Activated CD4-positive, alpha-beta T cell treated with anti-CD3 and anti-CD28 coated beads, Interleukin-2, amount 10 ng/mL, durations not matched to agents 7 days and 5 days (primary cell): ENCODE results near the gene FBXO15. TPM values are rescaled to one million over a fixed set of nuclear protein-coding genes. Genes with fewer than 3 reads are reported as not detected.

Source experiments
- CTCF ChIA-PET: fragments of 350-600 bp; sonication (Branson Sonifier 250); formaldehyde crosslinking; loops from one replicate; lab custom pipeline; 2021; ENCODE audit warnings: antibody characterized with exemption; lab: Charles Lee
- POLR2A ChIA-PET: fragments of 350-600 bp; sonication (Branson Sonifier 250); formaldehyde crosslinking; loops from one replicate; lab custom pipeline; 2021; ENCODE audit warnings: antibody characterized with exemption; lab: Charles Lee
- DNase-seq: peaks from one replicate; pipeline ENCODE4 v3.0.0-alpha.2; 2020
- H3K27ac Mint-ChIP-seq: one replicate; pipeline ENCODE4 v1.8.0; 2021; ENCODE audit warnings: mild to moderate bottlenecking, moderate library complexity, mixed read lengths
- H3K27me3 Mint-ChIP-seq: one replicate; pipeline ENCODE4 v1.8.0; 2021; ENCODE audit warnings: mixed read lengths
- H3K36me3 Mint-ChIP-seq: one replicate; pipeline ENCODE4 v1.8.0; 2021; ENCODE audit warnings: low read depth, mixed read lengths
- H3K4me1 Mint-ChIP-seq: one replicate; pipeline ENCODE4 v1.8.0; 2021; ENCODE audit warnings: mixed read lengths
- H3K4me3 Mint-ChIP-seq: one replicate; pipeline ENCODE4 v1.8.0; 2021; ENCODE audit warnings: mild to moderate bottlenecking, moderate library complexity, mixed read lengths
- H3K9me3 Mint-ChIP-seq: one replicate; pipeline ENCODE4 v1.8.0; 2021; ENCODE audit warnings: mixed read lengths
- total RNA-seq, 2 experiments: library from RNA; stranded (reverse); gene quantifications; one replicate each; pipeline ENCODE4 v1.2.3, GENCODE V29; 2021

The FBXO15 gene, protein sequence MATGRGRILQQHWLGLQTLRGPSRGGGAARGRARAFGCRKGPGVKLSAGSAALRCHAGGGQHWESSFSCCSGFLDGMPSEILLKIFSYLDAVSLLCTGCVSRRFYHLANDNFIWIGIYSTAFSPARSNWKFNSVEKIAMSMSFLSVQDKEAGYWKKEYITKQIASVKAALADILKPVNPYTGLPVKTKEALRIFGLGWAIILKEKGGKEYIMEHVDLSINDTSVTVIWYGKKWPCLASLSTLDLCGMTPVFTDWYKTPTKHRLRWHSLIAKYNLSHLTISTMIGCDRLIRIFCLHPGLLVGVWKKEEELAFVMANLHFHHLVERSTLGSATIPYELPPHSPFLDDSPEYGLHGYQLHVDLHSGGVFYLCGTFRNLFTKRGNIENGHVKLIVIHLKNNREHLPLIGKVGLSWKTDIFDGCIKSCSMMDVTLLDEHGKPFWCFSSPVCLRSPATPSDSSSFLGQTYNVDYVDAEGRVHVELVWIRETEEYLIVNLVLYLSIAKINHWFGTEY
- under 1 TPM; 0.54 to 0.89 TPM for total RNA-seq

DNA sequence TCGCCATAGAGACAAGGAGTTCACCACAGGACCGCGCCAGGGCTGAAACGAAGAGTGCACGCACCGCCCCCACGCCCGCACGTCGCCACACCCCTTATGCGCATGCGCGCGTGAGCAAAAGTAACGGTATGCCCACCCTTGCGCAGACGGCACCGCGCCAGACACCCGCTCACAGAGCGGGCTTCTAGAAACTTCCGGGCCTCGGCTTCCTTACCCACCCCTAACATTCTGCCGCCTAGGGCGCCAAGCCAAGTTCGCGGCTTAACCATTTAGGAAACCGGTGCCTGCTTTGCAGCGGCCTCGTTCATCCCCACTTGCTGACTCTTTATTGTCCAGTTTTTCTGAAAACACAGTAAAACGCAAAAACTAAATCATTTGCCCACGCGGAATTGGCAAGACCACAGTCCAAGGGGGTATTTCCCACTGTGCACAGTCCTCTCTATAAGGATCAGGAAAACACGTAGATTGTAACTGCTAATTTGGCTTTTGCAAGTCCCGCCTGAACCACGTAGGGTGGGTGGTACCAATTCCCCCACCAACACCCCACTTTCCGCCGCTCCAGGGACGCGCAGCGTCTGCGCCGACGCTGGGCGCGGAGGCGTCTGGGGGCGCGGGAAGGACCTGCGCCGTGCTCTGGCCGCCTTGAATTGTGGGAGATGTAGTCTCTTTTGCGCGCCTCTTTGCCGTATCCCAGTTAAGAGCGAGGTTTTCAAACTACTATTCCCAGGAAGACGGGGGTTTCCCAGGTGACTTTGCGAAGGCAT is at the start of gene FBXO15, which contains the start of gene TIMM21:
TSS of gene FBXO15 (minus strand) at position 56 of the 764 bp plus-strand sequence. CDS start at position 7, 49 bp downstream.
TSS of gene TIMM21 (plus strand) at position 745 of the 764 bp plus-strand sequence. CDS start 286 bp downstream, outside the sequence.
- peaks cover 53% of the 10 kb centered on the region for H3K4me1 Mint-ChIP-seq
- peak; percentile 96 for DNase-seq

DNA sequence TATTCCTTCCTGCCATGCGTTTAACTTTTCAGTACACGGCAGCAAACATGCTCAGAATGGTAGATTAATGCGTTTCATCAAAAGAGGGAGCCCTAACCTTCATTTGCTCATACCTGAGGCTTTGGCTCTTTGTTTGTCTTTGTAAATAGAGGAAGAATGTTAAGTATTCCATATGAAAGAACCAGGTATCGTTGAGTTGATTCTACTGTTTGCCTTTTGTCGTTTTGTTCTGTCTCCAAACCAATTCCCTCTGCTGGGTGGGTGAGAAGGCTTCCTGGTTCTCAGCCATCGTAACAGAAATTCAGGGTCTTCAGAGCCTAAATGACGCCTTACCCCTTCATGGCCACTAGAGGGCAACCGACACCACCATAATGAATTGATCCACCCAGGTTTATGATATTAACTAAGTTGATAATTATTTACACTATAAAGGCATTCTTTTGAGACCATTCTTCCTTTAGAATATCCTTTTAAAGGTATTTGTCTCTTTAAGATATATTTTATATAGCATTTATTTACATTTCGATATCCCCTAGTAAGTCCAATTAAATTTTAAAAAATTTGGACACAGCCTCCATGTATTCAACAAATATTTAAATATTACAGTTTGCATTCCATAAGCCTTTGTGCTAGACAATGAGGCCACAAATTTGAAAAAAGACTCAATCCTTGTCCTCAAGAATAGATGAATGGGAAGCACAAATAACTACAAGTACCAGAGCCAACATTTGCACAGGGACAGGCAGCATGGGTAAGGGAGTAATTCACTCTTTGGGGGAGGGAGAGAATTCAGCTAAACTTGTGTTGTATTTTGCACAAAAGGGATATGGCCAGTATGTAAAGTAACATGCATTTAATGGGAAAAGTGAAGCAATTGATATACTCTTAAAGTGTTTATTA is 48.8 kb upstream of the FBXO15 start:
- Mint-ChIP-seq H3K4me3 (peak overlapping the region; percentile 60), H3K9me3 (no peaks in the 10 kb centered on the region), H3K27ac (peak overlapping the region; percentile 78), H3K4me1 (peaks cover 7% of the 10 kb centered on the region), H3K36me3 (no peaks in the 10 kb centered on the region), H3K27me3 (peaks cover 7% of the 10 kb centered on the region)
- ChIA-PET POLR2A (no interaction called here), CTCF (interaction anchor here (0.6 kb wide), 1 partner anchor 18 kb away, joined by 4 read pairs; no protein-coding TSS in a partner anchor)
- peak; percentile 54 for DNase-seq

More for the DNA sequence above, at the start of gene FBXO15, which contains the start of gene TIMM21:
- no peaks in the 10 kb centered on the region for H3K27me3 Mint-ChIP-seq
- peak within 1 kb of the TSS; percentile 96 for H3K4me3 Mint-ChIP-seq
- CTCF ChIA-PET, result no interaction called here
- H3K9me3 Mint-ChIP-seq, result no peaks in the 10 kb centered on the region
- peaks cover 13% of the 10 kb centered on the region for H3K36me3 Mint-ChIP-seq
- H3K27ac Mint-ChIP-seq, result peak within 1 kb of the TSS; percentile 99
- POLR2A ChIA-PET, result interaction anchor here (0.7 kb wide), 1 partner anchor 923 kb away, joined by 4 read pairs; no protein-coding TSS in a partner anchor

DNA sequence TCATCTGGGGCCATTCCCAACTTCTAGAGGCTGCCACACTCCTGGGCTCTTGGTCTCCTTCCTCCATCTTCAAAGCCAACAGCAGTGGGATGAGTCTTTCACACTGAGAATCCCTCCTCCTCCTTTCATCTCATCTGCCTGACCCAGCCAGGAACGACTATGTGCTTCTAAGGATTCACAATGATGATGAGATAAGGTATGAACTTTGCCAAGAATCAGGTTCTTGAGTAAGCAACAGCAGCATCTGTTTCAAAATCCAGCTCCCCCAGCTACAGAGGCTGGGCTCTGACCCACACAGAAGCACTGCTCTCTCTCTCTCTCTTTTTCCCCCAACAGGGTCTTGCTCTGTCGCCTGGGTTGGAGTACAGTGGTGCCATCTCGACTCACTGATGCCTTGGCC is 47.1 kb upstream of the FBXO15 start:
- Mint-ChIP-seq H3K27me3 (peaks cover 9% of the 10 kb centered on the region), H3K27ac (no peak overlapping the region), H3K4me3 (no peak overlapping the region), H3K9me3 (no peaks in the 10 kb centered on the region), H3K4me1 (peaks cover 7% of the 10 kb centered on the region), H3K36me3 (no peaks in the 10 kb centered on the region)
- no peak for DNase-seq
- POLR2A ChIA-PET, result no interaction called here
- CTCF ChIA-PET, result interaction anchor here (0.5 to 0.6 kb wide), 2 partner anchors 357 to 1348 kb away, joined by 3 read pairs; no protein-coding TSS in a partner anchor

DNA sequence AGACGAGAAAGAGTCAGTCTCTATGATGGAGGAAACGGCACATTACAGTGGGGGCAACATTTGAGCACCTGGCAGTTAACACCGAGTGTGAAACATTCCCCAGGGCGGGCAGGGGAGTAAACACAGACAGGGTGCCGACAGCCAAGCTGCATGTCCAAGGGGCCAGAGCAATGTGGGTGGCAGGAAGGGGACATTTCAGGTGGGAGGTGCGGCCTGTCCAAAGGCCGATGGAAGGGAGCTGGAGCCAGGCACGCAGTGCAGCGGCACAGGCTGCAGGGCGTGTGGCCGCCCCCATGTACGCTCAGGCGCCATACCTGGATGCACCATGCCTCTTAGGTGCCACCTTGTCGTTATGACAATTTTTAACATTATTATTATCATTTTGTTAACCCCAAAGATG is 43.9 kb upstream of the FBXO15 start:
- CTCF ChIA-PET, result interaction anchor here (1.8 kb wide), 1 partner anchor 8 kb away, joined by 5 read pairs; no protein-coding TSS in a partner anchor
- no peak overlapping the region for H3K27ac Mint-ChIP-seq
- H3K36me3 Mint-ChIP-seq, result no peaks in the 10 kb centered on the region
- H3K9me3 Mint-ChIP-seq, result no peaks in the 10 kb centered on the region
- H3K27me3 Mint-ChIP-seq, result peaks cover 13% of the 10 kb centered on the region
- H3K4me1 Mint-ChIP-seq, result peaks cover 7% of the 10 kb centered on the region
- POLR2A ChIA-PET, result no interaction called here
- no peak overlapping the region for H3K4me3 Mint-ChIP-seq
- no peak for DNase-seq

DNA sequence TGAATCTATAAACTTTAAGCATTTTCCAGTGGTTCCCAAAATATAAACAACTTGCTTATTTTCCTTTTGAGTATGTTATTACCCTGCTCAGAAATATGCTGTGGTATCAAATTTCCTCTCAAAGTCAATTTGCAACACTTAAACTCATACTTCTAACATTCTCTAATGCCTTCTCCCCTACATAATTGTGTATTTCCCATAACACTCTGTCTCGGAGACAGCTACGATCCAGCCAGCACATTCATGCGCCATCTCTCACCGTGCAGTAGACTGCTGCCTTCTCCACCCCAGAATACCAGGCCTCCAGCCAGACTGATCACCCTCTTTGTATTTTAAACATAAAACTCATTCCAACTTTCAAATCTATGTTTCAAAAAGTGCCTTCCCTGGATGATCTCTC is 42.5 kb upstream of the FBXO15 start:
- Mint-ChIP-seq H3K36me3 (no peaks in the 10 kb centered on the region), H3K27ac (no peak overlapping the region), H3K4me1 (no peaks in the 10 kb centered on the region), H3K9me3 (no peaks in the 10 kb centered on the region), H3K27me3 (peaks cover 17% of the 10 kb centered on the region), H3K4me3 (no peak overlapping the region)
- ChIA-PET CTCF (interaction anchor here (2.0 kb wide), 1 partner anchor 152 kb away, joined by 6 read pairs; no protein-coding TSS in a partner anchor), POLR2A (no interaction called here)
- no peak for DNase-seq

DNA sequence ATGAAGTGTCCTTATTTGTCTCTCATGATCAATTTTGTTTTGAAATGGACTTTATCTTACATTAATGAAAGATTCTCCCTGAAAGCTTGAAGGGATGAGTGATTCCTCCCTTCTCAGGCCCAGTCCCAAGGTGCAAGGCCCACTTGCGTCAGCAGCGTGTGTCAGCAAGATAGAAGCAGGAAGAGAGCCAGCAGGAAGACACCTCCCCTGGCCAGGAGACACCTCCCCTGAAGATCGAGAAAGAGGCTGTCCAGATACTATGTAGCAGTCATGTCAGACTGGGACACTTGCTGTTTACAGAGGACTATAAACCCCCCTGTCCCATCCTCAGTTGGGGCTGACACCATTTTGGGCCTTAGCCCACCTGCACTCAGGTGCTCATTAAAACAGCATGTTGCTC is 39.0 kb upstream of the FBXO15 start:
- ChIA-PET POLR2A (no interaction called here), CTCF (interaction anchor here (0.9 to 1.5 kb wide), 2 partner anchors 10 to 12 kb away, joined by 3 to 4 read pairs; no protein-coding TSS in a partner anchor)
- H3K4me1 Mint-ChIP-seq, result no peaks in the 10 kb centered on the region
- DNase-seq, result no peak
- no peak overlapping the region for H3K27ac Mint-ChIP-seq
- H3K9me3 Mint-ChIP-seq, result no peaks in the 10 kb centered on the region
- no peak overlapping the region for H3K4me3 Mint-ChIP-seq
- no peaks in the 10 kb centered on the region for H3K36me3 Mint-ChIP-seq
- peaks cover 24% of the 10 kb centered on the region for H3K27me3 Mint-ChIP-seq

DNA sequence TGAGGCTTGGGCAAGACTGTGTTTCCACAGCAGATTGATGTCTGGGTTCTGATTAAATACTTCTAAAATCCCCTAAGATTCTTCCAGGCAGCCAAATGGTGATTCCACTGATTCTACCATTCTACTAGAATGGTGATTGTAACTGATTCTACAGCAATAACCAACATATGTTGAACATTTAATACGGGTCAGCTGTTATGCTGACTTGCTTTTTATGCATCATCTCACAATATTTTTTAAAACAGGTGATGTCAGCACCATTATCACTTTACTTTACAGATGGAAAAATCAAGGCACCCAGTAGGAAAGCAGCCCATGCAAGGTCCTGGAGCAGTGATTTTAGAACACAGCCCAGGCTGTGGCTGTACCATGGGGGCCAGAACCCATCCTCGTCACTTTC is 38.2 kb upstream of the FBXO15 start:
- DNase-seq, result no peak
- ChIA-PET CTCF (interaction anchor here (0.5 to 0.9 kb wide), 2 partner anchors 34 to 1065 kb away, joined by 3 to 5 read pairs; no protein-coding TSS in a partner anchor), POLR2A (no interaction called here)
- Mint-ChIP-seq H3K4me3 (no peak overlapping the region), H3K4me1 (no peaks in the 10 kb centered on the region), H3K27me3 (peaks cover 24% of the 10 kb centered on the region), H3K27ac (no peak overlapping the region), H3K36me3 (no peaks in the 10 kb centered on the region), H3K9me3 (no peaks in the 10 kb centered on the region)

DNA sequence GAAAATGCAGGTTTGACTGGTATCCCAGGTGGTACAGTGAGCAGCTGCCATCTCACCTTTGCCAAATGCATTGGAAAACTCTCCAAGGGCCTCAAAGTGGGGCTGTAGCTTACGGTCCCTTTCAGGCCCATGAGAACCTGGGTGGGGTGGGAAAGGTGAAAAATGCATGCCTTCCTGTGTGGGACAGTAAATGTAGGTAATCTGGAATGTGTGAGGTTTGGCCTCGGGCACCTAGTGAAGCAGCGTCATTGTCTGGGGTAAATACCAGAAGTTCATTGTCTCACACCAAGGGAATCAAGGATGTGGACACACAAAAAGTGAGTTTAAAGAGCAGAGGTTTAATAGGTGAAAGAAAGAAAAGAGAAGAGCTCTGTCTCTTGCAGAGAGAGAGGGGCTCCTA is 37.2 kb upstream of the FBXO15 start:
- ChIA-PET CTCF (interaction anchor here (0.9 kb wide), 1 partner anchor 33 kb away, joined by 3 read pairs; no protein-coding TSS in a partner anchor), POLR2A (no interaction called here)
- no peak overlapping the region for H3K4me3 Mint-ChIP-seq
- H3K9me3 Mint-ChIP-seq, result no peaks in the 10 kb centered on the region
- DNase-seq, result no peak
- no peak overlapping the region for H3K27ac Mint-ChIP-seq
- no peaks in the 10 kb centered on the region for H3K36me3 Mint-ChIP-seq
- H3K27me3 Mint-ChIP-seq, result peaks cover 24% of the 10 kb centered on the region
- H3K4me1 Mint-ChIP-seq, result no peaks in the 10 kb centered on the region

DNA sequence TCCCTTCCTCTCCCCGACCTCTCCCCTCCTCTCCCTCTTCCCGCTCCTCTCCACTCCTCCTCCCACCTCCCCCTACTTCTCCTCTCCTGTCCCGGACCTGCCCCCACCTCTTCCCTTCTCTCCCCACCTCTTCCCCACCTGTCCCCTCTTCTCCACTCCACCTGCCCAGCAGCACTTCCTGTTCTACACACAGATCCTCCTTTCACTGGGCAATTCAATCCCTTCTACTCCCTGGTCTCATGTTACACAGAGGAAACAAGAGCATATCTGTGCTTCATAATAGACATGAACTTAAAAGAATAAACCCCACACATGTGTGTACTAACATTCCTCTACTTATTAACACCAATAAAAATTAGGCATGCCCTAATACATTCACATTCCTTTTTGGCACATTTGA is 35.5 kb upstream of the FBXO15 start:
- no peaks in the 10 kb centered on the region for H3K36me3 Mint-ChIP-seq
- CTCF ChIA-PET, result interaction anchor here (1.5 kb wide), 1 partner anchor 8 kb away, joined by 5 read pairs; no protein-coding TSS in a partner anchor
- POLR2A ChIA-PET, result no interaction called here
- peaks cover 24% of the 10 kb centered on the region for H3K27me3 Mint-ChIP-seq
- no peak for DNase-seq
- H3K4me3 Mint-ChIP-seq, result no peak overlapping the region
- H3K9me3 Mint-ChIP-seq, result no peaks in the 10 kb centered on the region
- H3K4me1 Mint-ChIP-seq, result no peaks in the 10 kb centered on the region
- H3K27ac Mint-ChIP-seq, result no peak overlapping the region

DNA sequence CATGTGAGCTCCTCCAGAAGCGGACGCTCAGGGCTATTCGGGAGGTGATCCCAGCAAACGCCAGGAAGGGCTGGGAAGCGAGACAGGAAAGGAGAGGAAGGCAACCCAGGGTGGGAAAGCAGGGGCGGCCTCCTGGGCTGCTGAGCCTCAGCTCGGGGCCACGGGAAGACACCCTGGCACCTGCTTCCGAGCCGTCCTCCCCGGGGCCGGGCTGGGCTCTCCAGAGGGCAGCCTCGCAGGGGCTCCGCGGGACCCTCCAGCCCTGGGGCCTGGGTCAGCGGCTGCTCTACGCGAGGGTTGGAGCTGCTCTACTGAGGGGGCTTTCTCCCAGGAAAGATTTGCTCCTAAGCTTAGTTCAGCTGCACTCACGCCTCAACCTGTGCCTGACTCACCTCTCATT is 34.7 kb upstream of the FBXO15 start:
- CTCF ChIA-PET, result interaction anchor here (1.5 kb wide), 1 partner anchor 9 kb away, joined by 5 read pairs; no protein-coding TSS in a partner anchor
- no peaks in the 10 kb centered on the region for H3K9me3 Mint-ChIP-seq
- POLR2A ChIA-PET, result no interaction called here
- no peak overlapping the region for H3K27ac Mint-ChIP-seq
- H3K4me3 Mint-ChIP-seq, result no peak overlapping the region
- H3K4me1 Mint-ChIP-seq, result no peaks in the 10 kb centered on the region
- peaks cover 26% of the 10 kb centered on the region for H3K27me3 Mint-ChIP-seq
- no peak for DNase-seq
- H3K36me3 Mint-ChIP-seq, result no peaks in the 10 kb centered on the region

DNA sequence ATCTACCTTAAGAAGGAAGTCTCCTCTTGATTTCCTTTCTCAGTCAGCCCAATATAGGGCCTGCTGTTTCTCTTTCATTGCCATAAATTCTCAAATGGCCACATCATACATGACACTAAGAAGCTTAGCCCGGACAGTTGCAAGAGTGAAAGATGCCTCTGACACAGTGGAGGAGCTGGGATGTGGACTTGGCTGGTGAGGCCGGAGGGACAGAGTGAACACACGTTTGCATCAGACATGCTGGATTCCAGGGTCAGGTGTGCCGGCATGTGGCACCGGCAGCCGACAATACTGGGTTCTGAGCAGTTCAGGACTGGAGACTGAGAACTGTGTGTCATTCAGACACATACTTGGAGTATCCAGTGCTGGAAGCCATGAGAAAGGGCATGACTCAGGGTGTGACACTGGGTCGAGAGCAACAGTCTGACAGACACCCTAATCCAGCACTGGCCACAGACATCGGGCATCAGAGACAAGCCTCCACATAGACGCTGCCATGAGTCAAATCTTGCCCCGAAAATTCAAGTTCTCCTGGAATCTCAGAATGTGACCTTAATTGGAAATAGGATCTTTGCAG is 32.1 kb upstream of the FBXO15 start:
- POLR2A ChIA-PET, result no interaction called here
- Mint-ChIP-seq H3K9me3 (no peaks in the 10 kb centered on the region), H3K27ac (no peak overlapping the region), H3K36me3 (no peaks in the 10 kb centered on the region), H3K4me1 (no peaks in the 10 kb centered on the region), H3K27me3 (peaks cover 25% of the 10 kb centered on the region), H3K4me3 (no peak overlapping the region)
- CTCF ChIA-PET, result no interaction called here
- DNase-seq, result no peak
